ENCODE measurements around the gene TMEM200A. TPM values are rescaled to one million over a fixed set of nuclear protein-coding genes. Genes with fewer than 3 reads are reported as not detected.

TMEM200A gene
- total RNA-seq, 1 experiment from 2014 or later = 30.9 TPM

DNA sequence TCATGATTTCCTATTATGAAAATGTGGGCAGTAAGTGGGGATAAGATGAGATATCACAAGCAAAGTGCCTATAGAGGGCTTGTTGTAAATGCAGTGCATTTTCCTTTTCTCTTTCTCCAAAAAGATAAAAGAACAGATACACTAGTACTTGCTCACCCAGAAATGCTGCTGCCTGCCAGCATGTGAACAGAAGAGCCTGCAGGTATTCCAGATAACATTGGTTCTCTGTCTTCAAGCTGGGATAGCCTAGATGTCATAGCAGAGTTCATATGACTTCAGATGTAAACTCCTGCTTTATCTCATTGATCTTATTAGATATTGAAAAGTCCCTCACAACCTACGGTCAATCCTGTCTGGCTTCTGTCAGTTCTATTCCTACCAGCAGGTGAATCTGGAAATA, 123.7 kb downstream of the TMEM200A start:
- DNase-seq (ENCODE audit: low read depth) = no peak

Other genes with a start within 250 kb of the TMEM200A start
- 0.96 and 1.2 TPM in 2 replicates for gene SAMD3, start 143.1 kb upstream of the TMEM200A start, total RNA-seq (2014; rRNA removed; shearing (Covaris generic))

All from RPMI7951 (cell line).